ENCODE results near the gene C19orf33. TPM values are rescaled to one million over a fixed set of nuclear protein-coding genes. Genes with fewer than 3 reads are reported as not detected.

Gene C19orf33
- total and polyA plus RNA-seq, 2 of the 8 experiments (the other 6 are each of a cell fraction or from before 2014, with no cell fraction given), result 6.0 to 36.0 TPM

DNA sequence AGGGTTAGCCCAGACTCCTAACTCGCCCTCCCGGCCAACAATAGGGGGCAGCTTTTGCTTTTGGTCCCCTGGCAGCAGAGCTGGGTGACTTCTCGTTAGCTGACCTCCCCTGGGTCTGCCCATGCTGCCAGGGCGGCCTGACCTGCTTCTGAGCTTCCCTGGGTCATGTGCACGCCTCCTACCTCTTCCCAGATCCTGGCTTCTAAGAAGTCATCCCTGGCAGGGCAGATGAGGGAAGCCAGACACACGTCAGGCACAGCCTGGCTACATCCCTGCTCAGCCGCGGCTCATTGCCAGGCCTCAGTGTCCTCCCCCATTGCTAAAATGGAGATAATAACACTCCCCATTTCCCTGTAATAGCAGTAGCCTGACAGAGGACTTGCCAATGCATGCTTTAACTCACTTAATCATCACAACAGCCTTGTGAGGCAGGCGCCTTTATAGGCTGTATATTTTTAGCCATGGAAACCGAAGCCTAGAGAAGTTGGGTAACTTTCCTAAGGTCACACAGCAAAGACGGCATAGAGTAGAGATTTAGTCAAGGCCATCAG lies 17.7 kb downstream of the C19orf33 start:
- Histone ChIP-seq H3K4ac (replicated peaks; ENCODE audit: insufficient read length, low read depth, low read length) (no peak overlapping the region), H4K5ac (ENCODE audit: insufficient read length, low read depth, low read length) (no peak overlapping the region), H2AFZ (ENCODE audit: low read length) (no peak overlapping the region), H3K27me3 (replicated peaks in 1 of 4; ENCODE audit: control insufficient read depth in 3 of 4, extremely low read depth in 1 of 4, insufficient read depth in 3 of 4, low read length in 3 of 4) (peaks cover 0 to 33% (median 18%) of the 10 kb centered on the region in 4 experiments; a peak in 6 of 7 replicates), H3K36me3 (ENCODE audit: control insufficient read depth in 2 of 4, insufficient read depth in 4 of 4, low read length in 3 of 4) (peaks cover 0 to 3% (median 1%) of the 10 kb centered on the region in 4 experiments; a peak in 2 of 8 replicates), H3K4me1 (replicated peaks in 1 of 4; ENCODE audit: control insufficient read depth in 3 of 4, insufficient read depth in 4 of 4, low read length in 3 of 4) (peaks cover 0 to 4% (median 1%) of the 10 kb centered on the region in 4 experiments; a peak in 5 of 7 replicates), H3K9ac (replicated peaks in 1 of 4; ENCODE audit: extremely low read depth in 1 of 4, low read depth in 3 of 4, low read length in 3 of 4) (no peak overlapping the region; a peak in 1 of 7 replicates), H3K79me1 (ENCODE audit: low read depth, low read length) (peaks cover 3% of the 10 kb centered on the region; the same call in 1 of the 2 replicates), H3K4me3 (ENCODE audit: extremely low read depth in 1 of 4, insufficient read depth in 2 of 4, low read depth in 3 of 4, low read length in 4 of 4) (no peak overlapping the region), H4K91ac (replicated peaks; ENCODE audit: insufficient read length, low read length) (no peak overlapping the region), H3K14ac (ENCODE audit: insufficient read length) (no peak overlapping the region), H2BK120ac (replicated peaks; ENCODE audit: low read depth, low read length) (no peak overlapping the region), H3K23me2 (ENCODE audit: low read depth, low read length) (peaks cover 10% of the 10 kb centered on the region; the same call in 1 of the 2 replicates), H3K79me2 (ENCODE audit: control insufficient read depth in 1 of 2, insufficient read depth in 2 of 2, low read length in 2 of 2) (no peaks in the 10 kb centered on the region), H3K27ac (ENCODE audit: low read depth, low read length) (no peak overlapping the region), H4K20me1 (replicated peaks in 1 of 2; ENCODE audit: control insufficient read depth in 1 of 2, insufficient read depth in 2 of 2, low read length in 2 of 2) (peaks cover 0 to 4% of the 10 kb centered on the region in 2 experiments), H2BK12ac (ENCODE audit: low read depth, low read length) (no peak overlapping the region), H3K23ac (ENCODE audit: insufficient read length) (no peak overlapping the region), H2BK5ac (ENCODE audit: low read depth, low read length) (no peak overlapping the region), H2BK15ac (ENCODE audit: low read length) (no peak overlapping the region), H3K9me3 (ENCODE audit: insufficient read depth in 2 of 2, low read depth in 1 of 2, low read length in 1 of 2) (no peaks in the 10 kb centered on the region), H2BK20ac (ENCODE audit: low read length) (no peak overlapping the region), H3K18ac (ENCODE audit: extremely low read depth, low read length) (no peak overlapping the region), H2AK5ac (ENCODE audit: low read depth, low read length) (no peak overlapping the region), H3K56ac (replicated peaks; ENCODE audit: insufficient read length, low read depth, low read length) (no peak overlapping the region), H3K4me2 (ENCODE audit: insufficient read depth in 1 of 2, low read depth in 2 of 2, low read length in 2 of 2) (no peak overlapping the region), H4K8ac (ENCODE audit: extremely low read depth, insufficient read depth, low read length) (no peak overlapping the region)
- TF ChIP-seq HDAC6 (IDR thresholded peaks at IDR 0.05; ENCODE audit: low read depth, low read length), result no peak
- TF ChIP-seq, protein P1, sequence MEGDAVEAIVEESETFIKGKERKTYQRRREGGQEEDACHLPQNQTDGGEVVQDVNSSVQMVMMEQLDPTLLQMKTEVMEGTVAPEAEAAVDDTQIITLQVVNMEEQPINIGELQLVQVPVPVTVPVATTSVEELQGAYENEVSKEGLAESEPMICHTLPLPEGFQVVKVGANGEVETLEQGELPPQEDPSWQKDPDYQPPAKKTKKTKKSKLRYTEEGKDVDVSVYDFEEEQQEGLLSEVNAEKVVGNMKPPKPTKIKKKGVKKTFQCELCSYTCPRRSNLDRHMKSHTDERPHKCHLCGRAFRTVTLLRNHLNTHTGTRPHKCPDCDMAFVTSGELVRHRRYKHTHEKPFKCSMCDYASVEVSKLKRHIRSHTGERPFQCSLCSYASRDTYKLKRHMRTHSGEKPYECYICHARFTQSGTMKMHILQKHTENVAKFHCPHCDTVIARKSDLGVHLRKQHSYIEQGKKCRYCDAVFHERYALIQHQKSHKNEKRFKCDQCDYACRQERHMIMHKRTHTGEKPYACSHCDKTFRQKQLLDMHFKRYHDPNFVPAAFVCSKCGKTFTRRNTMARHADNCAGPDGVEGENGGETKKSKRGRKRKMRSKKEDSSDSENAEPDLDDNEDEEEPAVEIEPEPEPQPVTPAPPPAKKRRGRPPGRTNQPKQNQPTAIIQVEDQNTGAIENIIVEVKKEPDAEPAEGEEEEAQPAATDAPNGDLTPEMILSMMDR (IDR thresholded peaks at IDR 0.05; ENCODE audit: control extremely low read depth in 1 of 3, insufficient read depth in 1 of 3, low read depth in 1 of 3, low read length in 3 of 3), result peak in 1 of 3 experiments; percentile 6; a peak in 1 of 4 replicates
- FAIRE-seq (no peak), DNase-seq (ENCODE audit: low read depth in 1 of 2, low spot score in 2 of 2) (no peak)
- ChIA-PET CTCF (ENCODE audit: partially characterized antibody) (interaction anchor here (0.9 to 2.1 kb wide), 6 partner anchors 9 to 97 kb away, joined by 3 to 13 read pairs (median 4); partner anchors contain the start of gene CATSPERG), POLR2A (ENCODE audit: partially characterized antibody) (interaction anchor here (0.6 kb wide), 1 partner anchor 56 kb away, joined by 3 read pairs; no protein-coding TSS in a partner anchor)
- 81% methylated on average over 11 of the region's 11 CpGs; no CpG with 5 or more reads in 1 of the 2 experiments for WGBS, 2 experiments (ENCODE audit: extremely low coverage in 1 of 2, insufficient coverage in 1 of 2, insufficient read length in 1 of 2, insufficient replicate concordance in 2 of 2, low coverage in 1 of 2, low lambda C conversion rate in 2 of 2, missing lambda C conversion rate in 1 of 2)

Data from H1 (cell line).